ENCODE data around the gene PDCD1LG2. TPM values are rescaled to one million over a fixed set of nuclear protein-coding genes. Genes with fewer than 3 reads are reported as not detected.

PDCD1LG2 gene
- total RNA-seq, 1 donor from 2014 or later: not detected

DNA sequence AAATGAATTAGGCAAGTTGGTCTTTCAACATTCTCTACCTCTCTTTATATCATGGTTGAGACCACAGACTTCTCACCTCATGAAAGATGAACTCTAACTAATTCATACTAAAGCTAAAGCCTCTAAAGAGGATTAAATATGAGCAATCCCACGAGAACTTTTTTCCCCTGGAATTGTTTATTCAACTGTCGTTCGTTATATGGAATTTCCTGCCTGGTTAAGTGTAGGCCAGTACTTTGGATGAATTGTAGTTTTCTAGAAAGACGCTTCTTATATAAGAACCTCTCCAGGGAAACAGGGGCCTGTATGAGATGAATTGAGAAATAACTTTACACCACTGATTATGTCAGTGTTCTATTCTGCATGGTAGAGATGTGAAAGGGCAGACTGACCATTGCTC lies 42.9 kb downstream of the PDCD1LG2 start:
- peaks cover 1% of the 10 kb centered on the region for H3K9me3 Mint-ChIP-seq (ENCODE audit: unreplicated experiment)

DNA sequence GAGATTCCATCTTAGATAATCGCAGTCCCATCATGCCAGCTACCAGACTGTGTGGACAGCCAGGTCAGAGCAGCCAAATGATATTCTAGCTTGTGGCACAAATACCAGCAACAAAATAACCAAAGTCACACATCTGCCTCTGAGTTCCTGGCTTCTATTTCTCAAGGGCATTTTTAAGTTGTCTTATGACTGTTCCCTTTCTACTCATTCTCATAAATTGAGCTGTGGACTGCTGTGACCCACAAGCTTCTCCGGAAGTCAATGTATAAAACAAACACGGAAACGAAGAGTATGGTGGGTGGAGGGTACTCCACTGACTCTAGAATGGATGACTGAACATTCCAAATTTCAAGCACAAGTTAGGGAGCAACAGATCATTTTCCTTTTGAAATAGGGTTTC lies 43.9 kb downstream of the PDCD1LG2 start:
- peaks cover under 1% of the 10 kb centered on the region for H3K27me3 Mint-ChIP-seq (ENCODE audit: unreplicated experiment)
- H3K27ac Mint-ChIP-seq (ENCODE audit: unreplicated experiment): no peak overlapping the region
- H3K4me3 Mint-ChIP-seq (ENCODE audit: unreplicated experiment): no peak overlapping the region
- peaks cover 1% of the 10 kb centered on the region for H3K9me3 Mint-ChIP-seq (ENCODE audit: unreplicated experiment)
- no peak for TF ChIP-seq CTCF (IDR thresholded peaks at IDR 0.05; ENCODE audit: partially characterized antibody, unreplicated experiment)
- H3K4me1 Mint-ChIP-seq (ENCODE audit: low read depth, unreplicated experiment): peaks cover 2% of the 10 kb centered on the region
- DNase-seq: no peak
- no peaks in the 10 kb centered on the region for H3K36me3 Mint-ChIP-seq (ENCODE audit: unreplicated experiment)

More for the DNA sequence above, 42.9 kb downstream of the PDCD1LG2 start:
- H3K4me3 Mint-ChIP-seq (ENCODE audit: unreplicated experiment): no peak overlapping the region
- no peak for DNase-seq
- H3K36me3 Mint-ChIP-seq (ENCODE audit: unreplicated experiment): no peaks in the 10 kb centered on the region
- no peak for TF ChIP-seq CTCF (IDR thresholded peaks at IDR 0.05; ENCODE audit: partially characterized antibody, unreplicated experiment)
- H3K27ac Mint-ChIP-seq (ENCODE audit: unreplicated experiment): no peak overlapping the region
- H3K27me3 Mint-ChIP-seq (ENCODE audit: unreplicated experiment): no peaks in the 10 kb centered on the region
- H3K4me1 Mint-ChIP-seq (ENCODE audit: low read depth, unreplicated experiment): peaks cover under 1% of the 10 kb centered on the region

DNA sequence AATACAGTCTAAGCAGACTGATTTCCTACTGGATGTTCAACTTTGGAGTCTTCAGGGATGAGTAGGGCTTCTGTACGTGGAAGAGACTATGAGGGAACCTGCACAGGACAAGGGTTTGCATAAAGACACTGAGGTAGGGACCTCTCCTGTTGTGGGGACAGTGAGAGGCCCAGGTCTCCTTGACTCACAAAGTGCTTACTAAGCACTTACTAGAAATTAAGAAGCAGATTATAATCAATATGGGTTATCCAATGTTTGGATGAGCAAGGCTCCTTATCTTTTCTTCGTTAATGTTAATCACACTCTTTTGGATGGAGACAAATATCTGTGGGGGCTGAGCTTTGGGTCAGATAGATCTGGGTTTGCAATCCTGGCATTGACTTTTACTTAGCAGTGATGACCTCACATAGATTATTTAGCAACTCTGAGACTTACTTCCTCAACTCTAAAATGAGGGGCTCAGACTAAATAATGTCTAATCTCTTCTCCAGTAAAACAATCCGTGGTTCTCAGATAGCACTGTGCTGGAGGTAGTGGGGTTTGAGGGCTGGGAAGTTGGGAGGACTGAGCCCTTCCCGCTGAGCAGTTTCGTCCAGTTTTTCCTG lies 45.9 kb downstream of the PDCD1LG2 start:
- Mint-ChIP-seq H3K9me3 (ENCODE audit: unreplicated experiment) (no peaks in the 10 kb centered on the region), H3K4me1 (ENCODE audit: low read depth, unreplicated experiment) (peaks cover 2% of the 10 kb centered on the region), H3K27ac (ENCODE audit: unreplicated experiment) (no peak overlapping the region), H3K4me3 (ENCODE audit: unreplicated experiment) (no peak overlapping the region), H3K36me3 (ENCODE audit: unreplicated experiment) (no peaks in the 10 kb centered on the region), H3K27me3 (ENCODE audit: unreplicated experiment) (peaks cover 1% of the 10 kb centered on the region)
- no peak for TF ChIP-seq CTCF (IDR thresholded peaks at IDR 0.05; ENCODE audit: partially characterized antibody, unreplicated experiment)
- no peak for DNase-seq

DNA sequence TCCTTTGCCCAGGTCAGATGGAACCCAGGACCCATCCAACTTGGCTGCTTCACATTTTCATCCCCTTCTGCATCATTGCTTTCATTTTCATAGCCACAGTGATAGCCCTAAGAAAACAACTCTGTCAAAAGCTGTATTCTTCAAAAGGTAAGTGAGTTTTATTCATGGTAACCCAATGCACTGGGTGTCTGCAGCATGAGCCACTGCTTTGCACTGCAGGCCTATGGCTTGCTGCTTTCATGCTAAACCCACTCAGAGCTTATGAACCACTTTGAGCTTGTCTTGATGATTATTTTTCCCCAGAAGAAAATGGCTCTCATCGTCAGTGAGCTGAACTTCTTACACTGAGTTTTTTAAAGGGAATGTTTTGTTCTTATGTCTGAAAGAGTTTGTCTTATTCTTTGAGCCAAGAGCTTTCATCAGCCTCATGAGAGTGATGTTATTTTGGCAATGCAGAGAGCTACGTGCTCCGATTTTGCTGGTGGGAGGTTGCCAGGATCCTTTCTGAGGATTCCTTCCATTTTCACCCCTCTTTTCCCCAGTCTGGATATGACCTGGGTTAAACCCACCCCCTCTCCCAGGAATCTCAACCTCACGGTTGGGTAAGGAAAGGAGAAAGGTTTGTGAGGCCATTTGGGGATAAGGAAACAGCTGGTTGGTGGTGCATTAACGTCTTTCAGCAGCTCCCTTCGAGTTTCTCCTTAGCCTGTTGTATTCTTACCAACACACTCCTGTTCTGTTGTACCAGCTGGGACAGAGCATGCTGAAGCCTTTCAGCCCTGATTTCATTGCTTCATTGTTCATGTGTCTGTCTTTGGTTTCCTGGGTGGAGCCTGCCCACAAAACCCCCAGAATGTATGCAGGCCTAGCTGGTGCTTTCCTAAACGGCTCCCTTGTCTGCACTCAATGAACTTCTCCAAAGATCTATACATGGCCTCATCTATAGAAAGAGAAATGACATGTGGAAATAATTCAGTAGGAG lies 47.6 kb downstream of the PDCD1LG2 start:
- no peak for TF ChIP-seq CTCF (IDR thresholded peaks at IDR 0.05; ENCODE audit: partially characterized antibody, unreplicated experiment)
- H3K4me1 Mint-ChIP-seq (ENCODE audit: low read depth, unreplicated experiment): peaks cover 2% of the 10 kb centered on the region
- H3K9me3 Mint-ChIP-seq (ENCODE audit: unreplicated experiment): no peaks in the 10 kb centered on the region
- H3K27me3 Mint-ChIP-seq (ENCODE audit: unreplicated experiment): peaks cover 1% of the 10 kb centered on the region
- H3K36me3 Mint-ChIP-seq (ENCODE audit: unreplicated experiment): no peaks in the 10 kb centered on the region
- no peak for DNase-seq
- no peak overlapping the region for H3K4me3 Mint-ChIP-seq (ENCODE audit: unreplicated experiment)
- no peak overlapping the region for H3K27ac Mint-ChIP-seq (ENCODE audit: unreplicated experiment)

- H3K4me3 Mint-ChIP-seq (ENCODE audit: unreplicated experiment): no peak overlapping the region
- H3K27me3 Mint-ChIP-seq (ENCODE audit: unreplicated experiment): peaks cover 1% of the 10 kb centered on the region
- no peak for TF ChIP-seq CTCF (IDR thresholded peaks at IDR 0.05; ENCODE audit: partially characterized antibody, unreplicated experiment)
- H3K9me3 Mint-ChIP-seq (ENCODE audit: unreplicated experiment): no peaks in the 10 kb centered on the region
- H3K27ac Mint-ChIP-seq (ENCODE audit: unreplicated experiment): no peak overlapping the region
- no peak for DNase-seq
- no peaks in the 10 kb centered on the region for H3K36me3 Mint-ChIP-seq (ENCODE audit: unreplicated experiment)
- H3K4me1 Mint-ChIP-seq (ENCODE audit: low read depth, unreplicated experiment): peaks cover 2% of the 10 kb centered on the region
These were observed 49.3 kb downstream of the PDCD1LG2 start for GRCh38 chr9:5559659-5560058.
